H1 (cell line): Measurements from ENCODE around the gene TRA2A. TPM values are rescaled to one million over a fixed set of nuclear protein-coding genes. Genes with fewer than 3 reads are reported as not detected.

Experiments used
- CTCF ChIA-PET: fragments of 300-600 bp; sonication (Branson Sonifier 250); formaldehyde crosslinking; loops from one replicate; lab custom pipeline; 2021; ENCODE audit not compliant: partially characterized antibody; lab: Charles Lee
- POLR2A ChIA-PET: fragments of 300-600 bp; sonication (Branson Sonifier 250); formaldehyde crosslinking; loops from one replicate; lab custom pipeline; 2021; ENCODE audit warnings: inconsistent platforms; ENCODE audit not compliant: partially characterized antibody; lab: Charles Lee
- DNase-seq, 2 experiments: peaks; one replicate each; pipeline versions ENCODE4 v3.0.0 to v3.0.0-alpha.2; 2010 to 2022; ENCODE audit warnings: low spot score in 2 of 2, low read depth in 1 of 2, mixed read lengths in 1 of 2
- FAIRE-seq: peaks from 2 replicates; lab custom pipeline; 2011; peaks lifted over from hg19 to GRCh38; lab: Jason Lieb, UNC
- H2AFZ ChIP-seq: 2 replicates; pipeline ENCODE4 v1.8.1; 2012; ENCODE audit warnings: low read length, inconsistent platforms
- H2AK5ac ChIP-seq: 2 replicates; pipeline ENCODE4 v1.6.1; 2013; ENCODE audit warnings: low read depth, low read length
- H2BK120ac ChIP-seq: replicated peaks from 2 replicates; pipeline ENCODE3; 2013; ENCODE audit warnings: low read depth, low read length, inconsistent platforms
- H2BK12ac ChIP-seq: 2 replicates; pipeline ENCODE4 v1.6.1; 2013; ENCODE audit warnings: low read depth, low read length
- H2BK15ac ChIP-seq: 2 replicates; pipeline ENCODE4 v1.6.1; 2013; ENCODE audit warnings: low read length
- H2BK20ac ChIP-seq: 2 replicates; pipeline ENCODE4 v1.6.1; 2013; ENCODE audit warnings: low read length
- H2BK5ac ChIP-seq: 2 replicates; pipeline ENCODE4 v1.6.1; 2013; ENCODE audit warnings: low read depth, low read length
- H3K14ac ChIP-seq: 2 replicates; pipeline ENCODE4 v1.6.1; 2013; ENCODE audit warnings: inconsistent platforms; ENCODE audit not compliant: insufficient read length
- H3K18ac ChIP-seq: 2 replicates; pipeline ENCODE4 v1.6.1; 2013; ENCODE audit warnings: low read length; ENCODE audit errors: extremely low read depth
- H3K23ac ChIP-seq: 2 replicates; pipeline ENCODE4 v1.6.1; 2013; ENCODE audit warnings: inconsistent platforms; ENCODE audit not compliant: insufficient read length
- H3K23me2 ChIP-seq: 2 replicates; pipeline ENCODE4 v1.6.1; 2013; ENCODE audit warnings: low read depth, low read length
- H3K27ac ChIP-seq: 2 replicates; pipeline ENCODE4 v1.6.1; 2011; ENCODE audit warnings: low read depth, low read length, inconsistent platforms
- H3K27me3 ChIP-seq, 4 experiments: replicated peaks in 1 of 4; 1 replicate in 1 of 4; 2 replicates in 3 of 4; pipeline versions ENCODE4 v1.6.1 to v1.8.1; 2011 to 2013; ENCODE audit warnings: low read length in 3 of 4, mild to moderate bottlenecking in 3 of 4, inconsistent platforms in 2 of 4, mixed read lengths in 2 of 4, moderate library complexity in 1 of 4; ENCODE audit not compliant: control insufficient read depth in 3 of 4, insufficient read depth in 3 of 4; ENCODE audit errors: extremely low read depth in 1 of 4
- H3K36me3 ChIP-seq, 4 experiments: 2 replicates each; pipeline versions ENCODE4 v1.6.1 to v1.8.1; 2011 to 2013; ENCODE audit warnings: mild to moderate bottlenecking in 4 of 4, low read length in 3 of 4, moderate library complexity in 2 of 4, control low read depth in 1 of 4, inconsistent platforms in 1 of 4; ENCODE audit not compliant: insufficient read depth in 4 of 4, control insufficient read depth in 2 of 4
- H3K4ac ChIP-seq: replicated peaks from 2 replicates; pipeline ENCODE3; 2013; ENCODE audit warnings: low read length, low read depth, mixed read lengths, inconsistent platforms; ENCODE audit not compliant: insufficient read length
- H3K4me1 ChIP-seq, 4 experiments: replicated peaks in 1 of 4; 1 replicate in 1 of 4; 2 replicates in 3 of 4; pipeline versions ENCODE4 v1.6.1 to v1.8.1; 2011 to 2013; ENCODE audit warnings: low read length in 3 of 4, inconsistent platforms in 2 of 4, mixed read lengths in 1 of 4; ENCODE audit not compliant: insufficient read depth in 4 of 4, control insufficient read depth in 3 of 4
- H3K4me2 ChIP-seq, 2 experiments: 2 replicates each; pipeline versions ENCODE4 v1.6.1 to v1.8.1; 2011 to 2013; ENCODE audit warnings: low read depth in 2 of 2, low read length in 2 of 2, control low read depth in 1 of 2, inconsistent platforms in 1 of 2, mild to moderate bottlenecking in 1 of 2; ENCODE audit not compliant: insufficient read depth in 1 of 2
- H3K4me3 ChIP-seq, 4 experiments: fragments of 200-600, 300-600 bp in 1 of 4; sonication (generic), shearing (Covaris generic), sonication (Bioruptor Twin) in 1 of 4; 2 replicates each; pipeline versions ENCODE4 v1.5.1 to v1.8.1; 2011 to 2016; ENCODE audit warnings: low read length in 4 of 4, low read depth in 3 of 4, control low read depth in 2 of 4, inconsistent platforms in 2 of 4, mild to moderate bottlenecking in 2 of 4, mixed read lengths in 1 of 4, moderate library complexity in 1 of 4; ENCODE audit not compliant: insufficient read depth in 2 of 4; ENCODE audit errors: extremely low read depth in 1 of 4
- H3K56ac ChIP-seq: replicated peaks from 2 replicates; pipeline ENCODE3; 2013; ENCODE audit warnings: low read depth, mild to moderate bottlenecking, mixed read lengths, low read length, inconsistent platforms; ENCODE audit not compliant: insufficient read length
- H3K79me1 ChIP-seq: 2 replicates; pipeline ENCODE4 v1.6.1; 2013; ENCODE audit warnings: low read depth, low read length, control low read depth
- H3K79me2 ChIP-seq, 2 experiments: 2 replicates each; pipeline versions ENCODE4 v1.6.1 to v1.8.1; 2012 to 2013; ENCODE audit warnings: low read length in 2 of 2, mild to moderate bottlenecking in 2 of 2, inconsistent platforms in 1 of 2; ENCODE audit not compliant: insufficient read depth in 2 of 2, control insufficient read depth in 1 of 2
- H3K9ac ChIP-seq, 4 experiments: replicated peaks in 1 of 4; 1 replicate in 1 of 4; 2 replicates in 3 of 4; pipeline versions ENCODE4 v1.6.1 to v1.8.1; 2011 to 2013; ENCODE audit warnings: low read depth in 3 of 4, low read length in 3 of 4, control low read depth in 2 of 4, mild to moderate bottlenecking in 2 of 4, moderate library complexity in 2 of 4, inconsistent platforms in 1 of 4; ENCODE audit errors: extremely low read depth in 1 of 4
- H3K9me3 ChIP-seq, 2 experiments: 2 replicates each; pipeline versions ENCODE4 v1.6.1 to v1.8.1; 2012 to 2013; ENCODE audit warnings: mild to moderate bottlenecking in 2 of 2, moderate library complexity in 2 of 2, control low read depth in 1 of 2, inconsistent platforms in 1 of 2, low read depth in 1 of 2, low read length in 1 of 2, mixed read lengths in 1 of 2; ENCODE audit not compliant: insufficient read depth in 2 of 2
- H4K20me1 ChIP-seq, 2 experiments: replicated peaks in 1 of 2; 2 replicates each; pipeline versions ENCODE3 to v1.8.1; 2011 to 2013; ENCODE audit warnings: inconsistent platforms in 2 of 2, low read length in 2 of 2, mild to moderate bottlenecking in 1 of 2; ENCODE audit not compliant: insufficient read depth in 2 of 2, control insufficient read depth in 1 of 2
- H4K5ac ChIP-seq: 2 replicates; pipeline ENCODE4 v1.6.1; 2013; ENCODE audit warnings: low read length, low read depth, mixed read lengths, inconsistent platforms; ENCODE audit not compliant: insufficient read length
- H4K8ac ChIP-seq: 2 replicates; pipeline ENCODE4 v1.8.0; 2013; ENCODE audit warnings: mild to moderate bottlenecking, moderate library complexity, low read length, inconsistent platforms; ENCODE audit not compliant: insufficient read depth; ENCODE audit errors: extremely low read depth
- H4K91ac ChIP-seq: replicated peaks from 2 replicates; pipeline ENCODE3; 2013; ENCODE audit warnings: low read length, mixed read lengths, inconsistent platforms; ENCODE audit not compliant: insufficient read length
- CHD1 ChIP-seq: IDR thresholded peaks from 2 replicates; pipeline ENCODE4 v1.6.1; 2012; ENCODE audit warnings: low read depth, low read length, improper control_type of control experiment
- CTCF ChIP-seq, 3 experiments: IDR thresholded peaks; 1 replicate in 2 of 3; 2 replicates in 1 of 3; pipeline versions ENCODE4 v1.5.1 to v1.6.1; 2011; ENCODE audit warnings: low read length in 3 of 3, mild to moderate bottlenecking in 3 of 3, inconsistent platforms in 2 of 3, low read depth in 1 of 3, moderate library complexity in 1 of 3; ENCODE audit not compliant: insufficient read depth in 1 of 3; ENCODE audit errors: control extremely low read depth in 1 of 3
- KDM4A ChIP-seq: IDR thresholded peaks from one replicate; pipeline ENCODE4 v1.7.1; 2012; ENCODE audit warnings: low read depth, mild to moderate bottlenecking, moderate library complexity, low read length, inconsistent platforms; ENCODE audit not compliant: severe bottlenecking
- KDM5A ChIP-seq: fragments of 200-600 bp; IDR thresholded peaks from 2 replicates; pipeline ENCODE4 v1.7.1; 2012; ENCODE audit warnings: mild to moderate bottlenecking, low read length, inconsistent platforms, mixed read lengths
- MAX ChIP-seq: IDR thresholded peaks from 2 replicates; pipeline ENCODE4 v1.6.1; 2012; ENCODE audit warnings: inconsistent platforms
- SIN3A ChIP-seq, 2 experiments: IDR thresholded peaks in 1 of 2; conservative IDR thresholded peaks in 1 of 2; 2 replicates each; pipeline ENCODE4 v1.6.1; 2011 to 2012; ENCODE audit warnings: low read length in 2 of 2, improper control_type of control experiment in 1 of 2, low read depth in 1 of 2, mild to moderate bottlenecking in 1 of 2
- WGBS, 2 experiments: shearing (Covaris generic) in 1 of 2; methylation state at CpG; one replicate each; pipeline versions ENCODE4 v1.1.6 to v1.1.7; 2013 to 2015; ENCODE audit warnings: low lambda C conversion rate in 2 of 2, mixed read lengths in 2 of 2, inconsistent platforms in 1 of 2, low coverage in 1 of 2, missing lambda C conversion rate in 1 of 2; ENCODE audit not compliant: insufficient replicate concordance in 2 of 2, insufficient coverage in 1 of 2, insufficient read length in 1 of 2; ENCODE audit errors: extremely low coverage in 1 of 2, missing lambda C conversion rate in 1 of 2; 5-methylcytosine and 5-hydroxymethylcytosine counted together
- polyA plus RNA-seq, 7 experiments: library from polyadenylated mRNA; depleted of rRNA in 3 of 7; stranded (reverse) in 5 of 7; unstranded in 2 of 7; fragments of >200 nt in 5 of 7; fragments of 200-250 nt in 2 of 7; gene quantifications; 1 replicate in 5 of 7; 2 replicates in 1 of 7; 4 replicates in 1 of 7; pipeline versions ENCODE4 v1.2.1 to v1.2.3, GENCODE V29; 2011 to 2013; ENCODE audit warnings: missing spikeins in 2 of 7, mixed read lengths in 2 of 7
- total RNA-seq: library from RNA; stranded (reverse); fragmentation: NEBNext Ultra II Directional; extraction: Animal tissue kit (Norgen Biotek cat#: 25700); gene quantifications from 2 replicates; pipeline ENCODE4 v1.2.1, GENCODE V29; 2021

The TRA2A gene
- total and polyA plus RNA-seq, 2 of the 8 experiments (the other 6 are each of a cell fraction or from before 2014, with no cell fraction given), result 116 to 125 TPM

GRCh38 chr7:23530405-23530804, 1.4 kb downstream of the TRA2A start:
- peaks cover 0 to 10% (median 5%) of the 10 kb centered on the region in 4 experiments; a peak in 5 of 7 replicates for H3K4me1 ChIP-seq
- CTCF ChIA-PET, result no interaction called here
- FAIRE-seq, result no peak

More at GRCh38 chr7:23530405-23530804, 1.4 kb downstream of the TRA2A start:
- no peaks in the 10 kb centered on the region for H3K9me3 ChIP-seq
- peaks cover 15 to 37% of the 10 kb centered on the region in 2 experiments for H4K20me1 ChIP-seq
- H2AFZ ChIP-seq, result no peak overlapping the region
- no peak overlapping the region for H3K18ac ChIP-seq
- H3K9ac ChIP-seq, result peak overlapping the region; percentile 62 to 100 (median 98); a peak in 6 of 7 replicates
- POLR2A ChIA-PET, result interaction anchor here (0.8 to 5.8 kb wide), 26 partner anchors 10 to 271 kb away, joined by 3 to 52 read pairs (median 5); partner anchors contain the start of gene IGF2BP3
- H3K4me2 ChIP-seq, result peak overlapping the region; percentile 66 to 74
- H4K91ac ChIP-seq, result no peak overlapping the region
- no peak overlapping the region for H2BK12ac ChIP-seq
- no peak overlapping the region for H3K23ac ChIP-seq
- 3% methylated on average over 8 of the region's 8 CpGs; no CpG with 5 or more reads in 1 of the 2 experiments for WGBS, 2 experiments
- no peaks in the 10 kb centered on the region for H3K27me3 ChIP-seq
- no peak for TF ChIP-seq KDM5A
- peak in 1 of 3 experiments; percentile 13; a peak in 1 of 4 replicates for TF ChIP-seq CTCF (IDR thresholded peaks at IDR 0.05; ENCODE audit: control extremely low read depth in 1 of 3, insufficient read depth in 1 of 3, low read depth in 1 of 3, low read length in 3 of 3)
- peak in 1 of 2 experiments; percentile 51; a peak in 1 of 4 replicates for TF ChIP-seq SIN3A (conservative IDR thresholded peaks at IDR 0.05 in 1 of 2, IDR thresholded peaks at IDR 0.05 in 1 of 2; ENCODE audit: low read depth in 1 of 2, low read length in 2 of 2)
- TF ChIP-seq KDM4A, result no peak
- no peak for TF ChIP-seq CHD1
- TF ChIP-seq MAX, result peak; percentile 38; the same call in 1 of the 2 replicates
- no peak overlapping the region; the same call in 1 of the 2 replicates for H3K27ac ChIP-seq
- H4K8ac ChIP-seq, result no peak overlapping the region
- no peaks in the 10 kb centered on the region; the same call in 1 of the 2 replicates for H3K23me2 ChIP-seq
- H2AK5ac ChIP-seq, result no peak overlapping the region
- H3K79me1 ChIP-seq, result no peaks in the 10 kb centered on the region
- peak overlapping the region; percentile 89 to 100 (median 100) for H3K4me3 ChIP-seq
- no peak for DNase-seq
- no peak overlapping the region for H2BK120ac ChIP-seq
- no peak overlapping the region for H4K5ac ChIP-seq
- no peak overlapping the region for H3K4ac ChIP-seq
- H3K79me2 ChIP-seq, result peaks cover 50 to 64% of the 10 kb centered on the region in 2 experiments
- H2BK15ac ChIP-seq, result no peak overlapping the region
- no peak overlapping the region for H3K14ac ChIP-seq
- no peak overlapping the region for H3K56ac ChIP-seq
- H2BK20ac ChIP-seq, result no peak overlapping the region
- H3K36me3 ChIP-seq, result peaks cover 0 to 2% (median 0%) of the 10 kb centered on the region in 4 experiments; a peak in 1 of 8 replicates
- no peak overlapping the region for H2BK5ac ChIP-seq
